BLaER1 treated with 17β-estradiol and CSF1 and Interleukin-3, amounts not matched to agents 10 nM and 100 nM (cell line): ENCODE measurements around the gene TRMT13.
"Not testable (repeated sequence)": the region's sequence is repeated elsewhere in the genome, so short reads cannot be mapped to it uniquely, and the experiment has no call there.

ENCODE experiments used
- H3K27ac ChIP-seq, 11 experiments: shearing (Covaris generic); formaldehyde crosslinking; 2 replicates each; pipeline ENCODE4 v1.8.1; 2022
- H3K27me3 ChIP-seq, 11 experiments: shearing (Covaris generic); formaldehyde crosslinking; 2 replicates each; pipeline ENCODE4 v1.8.1; 2022
- H3K36me3 ChIP-seq, 11 experiments: shearing (Covaris generic); formaldehyde crosslinking; 2 replicates each; pipeline ENCODE4 v1.8.1; 2022
- H3K4me1 ChIP-seq, 10 experiments: shearing (Covaris generic); formaldehyde crosslinking; 2 replicates each; pipeline ENCODE4 v1.8.1; 2022
- H3K4me2 ChIP-seq, 11 experiments: shearing (Covaris generic); formaldehyde crosslinking; 2 replicates each; pipeline ENCODE4 v1.8.1; 2022
- H3K4me3 ChIP-seq, 10 experiments: shearing (Covaris generic); formaldehyde crosslinking; 2 replicates each; pipeline ENCODE4 v1.8.1; 2022
- H3K9ac ChIP-seq, 11 experiments: shearing (Covaris generic); formaldehyde crosslinking; 2 replicates each; pipeline ENCODE4 v1.8.1; 2022
- H3K9me3 ChIP-seq, 11 experiments: shearing (Covaris generic); formaldehyde crosslinking; replicated peaks in 1 of 11; 2 replicates each; pipeline ENCODE4 v1.8.1; 2022
- H4K20me1 ChIP-seq, 11 experiments: shearing (Covaris generic); formaldehyde crosslinking; 2 replicates each; pipeline ENCODE4 v1.8.1; 2022
- Cebpa-rat ChIP-seq, 11 experiments: shearing (Covaris generic); IDR thresholded peaks; 2 replicates each; pipeline ENCODE4 v1.8.1; 2022

The TRMT13 gene

GRCh38 chr1:100183370-100183769, 50.4 kb downstream of the TRMT13 start:
- Histone ChIP-seq H3K27ac (no peak overlapping the region), H3K9me3 (0 out of 22 replicates have a peak, but pooled peaks cover 0 to 4% (median 0%) of the 10 kb centered on the region in 11 experiments), H4K20me1 (no peaks in the 10 kb centered on the region), H3K9ac (no peak overlapping the region), H3K4me3 (no peak overlapping the region), H3K4me1 (peaks cover 8 to 15% (median 13%) of the 10 kb centered on the region in 10 experiments; a peak in 18 of 20 replicates), H3K4me2 (no peak overlapping the region), H3K36me3 (0 out of 22 replicates have a peak, but pooled peaks cover 0 to 2% (median 0%) of the 10 kb centered on the region in 11 experiments), H3K27me3 (no peaks in the 10 kb centered on the region)
- no peak for TF ChIP-seq Cebpa-rat (IDR thresholded peaks at IDR 0.05)

- TF ChIP-seq Cebpa-rat (IDR thresholded peaks at IDR 0.05) = no peak
- Histone ChIP-seq H4K20me1 (no peaks in the 10 kb centered on the region), H3K27ac (no peak overlapping the region), H3K9ac (no peak overlapping the region), H3K27me3 (no peaks in the 10 kb centered on the region), H3K4me1 (peaks cover 19 to 27% (median 25%) of the 10 kb centered on the region in 10 experiments; a peak in 19 of 20 replicates), H3K4me3 (no peak overlapping the region), H3K4me2 (peak overlapping the region in 9 of 11 experiments; percentile 1 to 53 (median 15); a peak in 7 of 22 replicates), H3K36me3 (peaks cover 0 to 4% (median 0%) of the 10 kb centered on the region in 11 experiments; a peak in 1 of 22 replicates), H3K9me3 (0 out of 22 replicates have a peak, but pooled peaks cover 0 to 4% (median 0%) of the 10 kb centered on the region in 11 experiments)
Measured at GRCh38 chr1:100184536-100184935, 51.6 kb downstream of the TRMT13 start.

- H3K27me3 ChIP-seq = no peaks in the 10 kb centered on the region
- 0 out of 22 replicates have a peak, but pooled peaks cover 0 to 4% (median 0%) of the 10 kb centered on the region in 11 experiments for H3K9me3 ChIP-seq
- no peak overlapping the region for H3K27ac ChIP-seq
- TF ChIP-seq Cebpa-rat (IDR thresholded peaks at IDR 0.05) = no peak
- peaks cover 3 to 30% (median 7%) of the 10 kb centered on the region in 11 experiments; a peak in 13 of 22 replicates for H3K36me3 ChIP-seq
- H4K20me1 ChIP-seq = no peaks in the 10 kb centered on the region
- H3K4me2 ChIP-seq = no peak overlapping the region
- H3K4me1 ChIP-seq = peaks cover 19 to 29% (median 26%) of the 10 kb centered on the region in 10 experiments; a peak in 19 of 20 replicates
- no peak overlapping the region for H3K4me3 ChIP-seq
- no peak overlapping the region for H3K9ac ChIP-seq
Measured at GRCh38 chr1:100187912-100188311, 54.9 kb downstream of the TRMT13 start.

- TF ChIP-seq Cebpa-rat (IDR thresholded peaks at IDR 0.05) = no peak
- Histone ChIP-seq H3K4me3 (no peak overlapping the region), H3K9me3 (0 out of 22 replicates have a peak, but pooled peaks cover 0 to under 1% (median 0%) of the 10 kb centered on the region in 11 experiments), H4K20me1 (no peaks in the 10 kb centered on the region), H3K4me2 (peak overlapping the region in 8 of 11 experiments; percentile 10 to 55 (median 18); a peak in 11 of 22 replicates), H3K9ac (no peak overlapping the region), H3K4me1 (peaks cover 19 to 29% (median 26%) of the 10 kb centered on the region in 10 experiments; a peak in 19 of 20 replicates), H3K27ac (no peak overlapping the region), H3K27me3 (no peaks in the 10 kb centered on the region), H3K36me3 (peaks cover 4 to 37% (median 14%) of the 10 kb centered on the region in 11 experiments; a peak in 16 of 22 replicates)
Measured at GRCh38 chr1:100188617-100189016, 55.7 kb downstream of the TRMT13 start.

- H3K9me3 ChIP-seq = peaks cover 14 to 31% (median 18%) of the 10 kb centered on the region in 11 experiments
- no peaks in the 10 kb centered on the region for H3K27me3 ChIP-seq
- TF ChIP-seq Cebpa-rat (IDR thresholded peaks at IDR 0.05) = no peak
- no peak overlapping the region for H3K27ac ChIP-seq
- no peak overlapping the region for H3K9ac ChIP-seq
- H3K36me3 ChIP-seq = peaks cover 71 to 97% (median 88%) of the 10 kb centered on the region in 11 experiments
- H3K4me2 ChIP-seq = no peak overlapping the region
- no peaks in the 10 kb centered on the region for H3K4me1 ChIP-seq
- no peaks in the 10 kb centered on the region for H4K20me1 ChIP-seq
- H3K4me3 ChIP-seq = no peak overlapping the region
Measured at GRCh38 chr1:100198596-100198995, 65.6 kb downstream of the TRMT13 start.

GRCh38 chr1:100200060-100200459, 67.1 kb downstream of the TRMT13 start:
- not testable (repeated sequence) for H3K4me1 ChIP-seq, H3K4me3 ChIP-seq, H3K27me3 ChIP-seq, H3K27ac ChIP-seq, H3K9ac ChIP-seq, H4K20me1 ChIP-seq, H3K4me2 ChIP-seq
- Histone ChIP-seq H3K36me3 (peaks cover 68 to 98% (median 88%) of the 10 kb centered on the region in 11 experiments), H3K9me3 (peaks cover 21 to 39% (median 28%) of the 10 kb centered on the region in 11 experiments)
